Measurements from ENCODE around the gene OCSTAMP. TPM values are rescaled to one million over a fixed set of nuclear protein-coding genes. Genes with fewer than 3 reads are reported as not detected.

Gene OCSTAMP
- total RNA-seq, 4 donors from 2014 or later = not detected

DNA sequence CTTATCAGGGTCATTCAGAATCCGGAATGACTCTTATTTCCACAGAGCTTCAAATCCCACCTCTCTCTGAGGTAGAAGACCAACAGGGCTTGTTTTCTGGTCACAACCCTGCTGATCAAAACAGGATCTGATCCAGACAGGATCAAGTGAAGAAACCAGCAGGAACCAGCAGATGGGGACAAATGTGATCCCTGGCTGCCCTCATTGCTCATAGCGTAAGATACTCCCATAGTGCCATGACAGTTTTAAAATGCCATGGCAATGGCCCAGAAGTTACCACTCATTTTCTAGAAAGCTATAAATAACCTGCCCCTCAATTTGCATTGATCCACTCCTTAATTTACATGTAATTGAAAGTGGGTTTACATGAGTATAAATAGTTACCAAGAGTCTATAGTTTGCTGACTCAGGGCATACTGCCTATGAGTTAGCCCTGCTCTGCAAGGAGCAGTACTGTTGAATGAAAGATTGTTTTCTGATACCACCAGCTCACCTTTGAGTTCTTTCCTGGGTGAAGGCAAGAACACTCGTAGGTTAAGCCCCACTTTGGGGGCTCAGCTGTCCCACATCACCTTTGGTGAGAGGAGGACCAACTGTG is 30.9 kb downstream of the OCSTAMP start:
- no peaks in the 10 kb centered on the region for H3K4me1 ChIP-seq
- H3K27ac ChIP-seq = no peak overlapping the region
- H3K9me3 ChIP-seq = peaks cover 0 to 3% (median 0%) of the 10 kb centered on the region in 4 donors
- TF ChIP-seq EP300 (IDR thresholded peaks at IDR 0.05) (no peak), POLR2A (IDR thresholded peaks at IDR 0.05) (no peak), CTCF (IDR thresholded peaks at IDR 0.05) (no peak)
- 62 to 66% methylated on average over 3 of the region's 3 CpGs for WGBS, 2 donors
- no peaks in the 10 kb centered on the region for H3K36me3 ChIP-seq
- no peak for DNase-seq (ENCODE audit: low spot score in 2 of 2)
- H3K27me3 ChIP-seq = peaks cover 0 to 29% of the 10 kb centered on the region in 2 donors
- no peak overlapping the region for H3K4me3 ChIP-seq

DNA sequence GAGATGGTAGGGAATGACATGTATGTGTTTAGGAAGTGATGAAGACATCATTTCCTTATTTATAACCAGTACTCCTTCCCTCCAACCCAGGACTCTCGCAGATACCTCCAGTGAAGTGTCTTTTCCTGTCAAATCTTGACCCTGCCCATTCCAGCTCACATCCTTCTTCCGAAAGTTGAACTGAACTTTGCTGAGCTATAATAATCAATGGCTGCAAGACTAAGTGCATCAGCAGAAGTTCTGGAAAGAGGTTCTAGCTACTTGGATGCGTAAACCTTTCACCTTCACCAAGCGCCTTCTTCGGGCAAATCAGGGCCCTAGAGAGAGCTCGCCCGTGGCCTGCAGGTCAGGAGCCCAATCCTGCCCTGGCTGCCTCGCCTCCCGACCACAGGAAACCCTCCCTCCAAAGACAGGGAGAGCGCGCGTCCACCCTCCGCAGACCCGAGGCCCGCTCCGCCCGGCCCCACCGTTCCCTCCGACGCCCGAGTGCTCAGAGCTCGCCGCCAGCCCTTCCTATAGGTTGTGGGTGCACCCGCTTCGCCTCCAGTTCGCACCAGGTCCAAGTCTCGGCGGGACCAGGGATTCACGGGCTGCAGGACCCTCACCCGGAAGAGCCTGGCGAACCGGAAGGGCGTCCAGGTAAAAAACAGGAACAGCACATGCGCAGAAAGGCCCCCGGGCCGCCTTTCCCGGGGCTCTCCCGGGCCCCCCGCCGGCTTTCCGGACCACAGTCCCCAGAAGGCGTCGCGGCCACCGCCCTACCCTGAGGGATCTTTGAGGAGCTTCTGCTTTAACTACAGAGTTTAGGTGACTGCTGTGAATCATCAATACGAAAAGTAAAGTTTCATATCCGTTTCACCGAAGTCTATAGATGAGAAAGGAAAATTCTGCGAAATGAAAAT is 37.3 kb downstream of the OCSTAMP start, which contains the start of gene ZNF334:
ZNF334 (minus strand) TSS at position 617 of the 902 bp plus-strand sequence. CDS start 1,457 bp downstream, outside the sequence.
- Histone ChIP-seq H3K4me3 (peak within 1 kb of the TSS; percentile 50 to 78 (median 66)), H3K27me3 (peaks cover 0 to 14% of the 10 kb centered on the region in 2 donors), H3K27ac (peak within 1 kb of the TSS in 3 of 4 donors; percentile 59 to 76 (median 72)), H3K4me1 (peaks cover 0 to 8% (median 0%) of the 10 kb centered on the region in 4 donors), H3K9me3 (no peaks in the 10 kb centered on the region), H3K36me3 (peaks cover 0 to 5% (median 0%) of the 10 kb centered on the region in 3 donors)
- DNase-seq (ENCODE audit: low spot score in 2 of 2) = peak in 1 of 2 donors; percentile 33
- TF ChIP-seq EP300 (IDR thresholded peaks at IDR 0.05) = peak in 1 of 2 donors; percentile 35
- no peak for TF ChIP-seq CTCF (IDR thresholded peaks at IDR 0.05)
- TF ChIP-seq POLR2A (IDR thresholded peaks at IDR 0.05) = no peak
- 2 to 3% methylated on average over 25 to 49 of the region's 49 CpGs for WGBS, 2 donors

- Histone ChIP-seq H3K4me3 (no peak overlapping the region), H3K4me1 (peaks cover 0 to 8% (median 0%) of the 10 kb centered on the region in 4 donors), H3K27ac (no peak overlapping the region), H3K36me3 (peaks cover 0 to 5% (median 0%) of the 10 kb centered on the region in 3 donors), H3K9me3 (no peaks in the 10 kb centered on the region), H3K27me3 (no peaks in the 10 kb centered on the region)
- TF ChIP-seq POLR2A (IDR thresholded peaks at IDR 0.05) = no peak
- TF ChIP-seq EP300 (IDR thresholded peaks at IDR 0.05) = no peak
- no peak for TF ChIP-seq CTCF (IDR thresholded peaks at IDR 0.05)
- no peak for DNase-seq (ENCODE audit: low spot score in 2 of 2)
- WGBS, 2 donors = 79 to 86% methylated on average over 2 of the region's 2 CpGs
Measured at GRCh38 chr20:46509523-46509922, 40.9 kb downstream of the OCSTAMP start.

DNA sequence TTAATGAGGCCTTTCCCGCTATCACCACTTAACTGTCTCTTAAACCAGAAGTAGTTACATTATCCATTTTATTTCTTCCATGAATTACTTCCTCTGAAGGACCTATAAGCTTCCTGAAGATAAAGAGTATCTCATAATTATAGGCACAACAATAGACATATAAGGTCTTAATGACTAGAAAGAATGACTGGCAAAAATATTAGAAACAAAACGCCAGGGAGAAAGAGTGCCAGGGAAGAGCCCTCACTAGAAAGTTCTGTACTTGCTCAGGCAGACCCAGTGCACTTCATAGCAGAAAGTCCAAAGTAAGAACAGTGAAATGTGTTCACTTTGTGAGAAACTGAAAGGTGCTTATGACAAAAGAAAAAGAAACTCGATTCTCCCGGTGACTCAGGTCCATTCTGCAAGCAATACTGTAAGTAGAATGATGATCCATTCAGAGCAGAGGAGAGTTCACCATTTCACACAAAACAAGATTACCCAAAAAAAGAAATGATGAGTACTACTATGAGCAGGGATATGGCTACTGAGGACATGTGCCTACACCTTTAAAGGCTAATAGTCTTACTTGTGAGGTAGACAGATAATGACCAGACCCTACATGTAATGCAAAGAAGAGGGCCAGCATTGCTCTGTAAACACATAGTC is 42.6 kb downstream of the OCSTAMP start:
- 91 to 93% methylated on average over 4 of the region's 4 CpGs for WGBS, 2 donors
- TF ChIP-seq POLR2A (IDR thresholded peaks at IDR 0.05) (no peak), EP300 (IDR thresholded peaks at IDR 0.05) (no peak), CTCF (IDR thresholded peaks at IDR 0.05) (no peak)
- H3K4me1 ChIP-seq = peaks cover 0 to 7% (median 0%) of the 10 kb centered on the region in 4 donors

More for the DNA sequence above, 42.6 kb downstream of the OCSTAMP start:
- no peak overlapping the region for H3K4me3 ChIP-seq
- DNase-seq (ENCODE audit: low spot score in 2 of 2) = no peak
- no peaks in the 10 kb centered on the region for H3K27me3 ChIP-seq
- H3K27ac ChIP-seq = no peak overlapping the region
- H3K9me3 ChIP-seq = peaks cover 0 to 4% (median 0%) of the 10 kb centered on the region in 4 donors
- H3K36me3 ChIP-seq = peaks cover 0 to 13% (median 0%) of the 10 kb centered on the region in 3 donors

Measured in tibial nerve (tissue), 4 donors.